Testis (tissue), 3 donors: Measurements from ENCODE around the gene AMN. TPM values are rescaled to one million over a fixed set of nuclear protein-coding genes. Genes with fewer than 3 reads are reported as not detected.

Source experiments
- DNase-seq: peaks from one replicate; pipeline ENCODE4 v3.0.0-alpha.2; 2019
- H3K27ac ChIP-seq, 2 donors: fragments of 200-600 bp; sonication (generic); one replicate each; pipeline ENCODE4 v1.5.1; 2019
- H3K27me3 ChIP-seq: fragments of 200-600 bp; sonication (generic); one replicate; pipeline ENCODE4 v1.5.1; 2019
- H3K36me3 ChIP-seq: fragments of 200-600 bp; sonication (generic); one replicate; pipeline ENCODE4 v1.5.1; 2017; ENCODE audit warnings: low read depth; ENCODE audit errors: missing control alignments
- H3K4me1 ChIP-seq: fragments of 200-600 bp; sonication (generic); one replicate; pipeline ENCODE4 v1.5.1; 2019
- H3K4me3 ChIP-seq, 2 donors: fragments of 200-600 bp; sonication (generic); one replicate each; pipeline ENCODE4 v1.5.1; 2017 to 2019
- H3K9me3 ChIP-seq: fragments of 200-600 bp; sonication (generic); one replicate; pipeline ENCODE4 v1.5.1; 2017
- CTCF ChIP-seq, 3 experiments: fragments of 450-650 bp in 2 of 3; fragments of 200-600 bp in 1 of 3; sonication (generic) in 1 of 3; IDR thresholded peaks; one replicate each; pipeline ENCODE4 v1.5.1; 2016 to 2019; ENCODE audit warnings: antibody characterized with exemption in 3 of 3, mild to moderate bottlenecking in 2 of 3, moderate library complexity in 1 of 3
- POLR2A ChIP-seq: fragments of 450-650 bp; IDR thresholded peaks from one replicate; pipeline ENCODE4 v1.6.1; 2017; ENCODE audit warnings: antibody characterized with exemption, mild to moderate bottlenecking, moderate library complexity
- WGBS, 2 donors: methylation state at CpG; one replicate each; pipeline ENCODE4 v1.1.5; 2018; 5-methylcytosine and 5-hydroxymethylcytosine counted together
- intact Hi-C: fragments of 100-400 bp; cut with DNase I; formaldehyde crosslinking; loops from one replicate; pipeline ENCODE4 v1.15.1; 2023; ENCODE audit warnings: low total_unique reads
- polyA plus RNA-seq: library from polyadenylated mRNA; stranded (reverse); fragments of 350-450 nt; fragmentation: Illumina TruSeq; extraction: RNeasy Lipid Tissue Mini Kit (QIAGEN cat#74804); gene quantifications from one replicate; pipeline ENCODE4 v1.2.3, GENCODE V29; 2014; ENCODE audit warnings: low read depth, low replicate concordance; ENCODE audit not compliant: insufficient read depth
- total RNA-seq, 2 donors: library from RNA; depleted of rRNA; stranded (reverse); fragments of >200 nt; gene quantifications; one replicate each; pipeline ENCODE4 v1.2.3, GENCODE V29; 2016

Gene AMN
- total and polyA plus RNA-seq, 3 donors from 2014 or later, result 3.0 to 4.6 (median 3.0) TPM

- Histone ChIP-seq H3K4me3 (no peak overlapping the region), H3K27me3 (no peaks in the 10 kb centered on the region), H3K27ac (no peak overlapping the region), H3K4me1 (peaks cover 21% of the 10 kb centered on the region), H3K9me3 (no peaks in the 10 kb centered on the region), H3K36me3 (no peaks in the 10 kb centered on the region)
- 87 to 92% methylated on average over 4 to 6 of the region's 6 CpGs for WGBS, 2 donors
- intact Hi-C loops, result no loop called here
- DNase-seq, result no peak
- TF ChIP-seq CTCF (IDR thresholded peaks at IDR 0.05) (no peak), POLR2A (no peak)
Measured at GRCh38 chr14:102952276-102952675, 29.8 kb downstream of the AMN start.

GRCh38 chr14:102953100-102953499 lies 30.6 kb downstream of the AMN start:
- no peak overlapping the region for H3K27ac ChIP-seq

GRCh38 chr14:102954081-102954789 lies 31.8 kb downstream of the AMN start:
- 76 to 85% methylated on average over 18 of the region's 18 CpGs for WGBS, 2 donors
- intact Hi-C loops, result no loop called here
- Histone ChIP-seq H3K27me3 (no peaks in the 10 kb centered on the region), H3K27ac (no peak overlapping the region), H3K36me3 (no peaks in the 10 kb centered on the region), H3K4me3 (no peak overlapping the region), H3K9me3 (no peaks in the 10 kb centered on the region), H3K4me1 (peaks cover 21% of the 10 kb centered on the region)
- no peak for DNase-seq
- TF ChIP-seq CTCF (IDR thresholded peaks at IDR 0.05), result no peak
- no peak for TF ChIP-seq POLR2A

More at GRCh38 chr14:102953100-102953499, 30.6 kb downstream of the AMN start:
- 89% methylated on average over 15 of the region's 15 CpGs for WGBS, 2 donors
- no peaks in the 10 kb centered on the region for H3K9me3 ChIP-seq
- H3K36me3 ChIP-seq, result no peaks in the 10 kb centered on the region
- DNase-seq, result no peak
- peaks cover 21% of the 10 kb centered on the region for H3K4me1 ChIP-seq
- H3K27me3 ChIP-seq, result no peaks in the 10 kb centered on the region
- H3K4me3 ChIP-seq, result no peak overlapping the region
- no peak for TF ChIP-seq CTCF (IDR thresholded peaks at IDR 0.05)
- intact Hi-C loops, result no loop called here

GRCh38 chr14:102955636-102956408 lies 33.4 kb downstream of the AMN start:
- WGBS, 2 donors, result 81 to 83% methylated on average over 8 of the region's 8 CpGs
- no peak for DNase-seq
- no peak overlapping the region for H3K4me3 ChIP-seq
- no peaks in the 10 kb centered on the region for H3K9me3 ChIP-seq
- TF ChIP-seq CTCF (IDR thresholded peaks at IDR 0.05) (no peak), POLR2A (no peak)
- intact Hi-C loops, result no loop called here
- no peaks in the 10 kb centered on the region for H3K27me3 ChIP-seq
- H3K4me1 ChIP-seq, result peaks cover 7% of the 10 kb centered on the region
- no peaks in the 10 kb centered on the region for H3K36me3 ChIP-seq
- H3K27ac ChIP-seq, result no peak overlapping the region
